Ishikawa (cell line): Measurements from ENCODE around the gene AOX1.

Experiments
- CEBPB ChIP-seq: IDR thresholded peaks from 2 replicates; pipeline ENCODE4 v1.6.1; 2012
- CREB1 ChIP-seq: IDR thresholded peaks from 2 replicates; pipeline ENCODE4 v1.6.1; 2012; ENCODE audit warnings: low read depth
- EGR1 ChIP-seq: IDR thresholded peaks from 2 replicates; pipeline ENCODE4 v1.6.1; 2012
- EP300 ChIP-seq: IDR thresholded peaks from 2 replicates; pipeline ENCODE4 v1.6.1; 2012; ENCODE audit warnings: borderline replicate concordance
- FOXM1 ChIP-seq: IDR thresholded peaks from 2 replicates; pipeline ENCODE4 v1.6.1; 2012; ENCODE audit warnings: low read depth, borderline replicate concordance
- TAF1 ChIP-seq: IDR thresholded peaks from 2 replicates; pipeline ENCODE4 v1.6.1; 2012; ENCODE audit warnings: low read depth, mild to moderate bottlenecking
- YY1 ChIP-seq: IDR thresholded peaks from 2 replicates; pipeline ENCODE4 v1.6.1; 2012; ENCODE audit warnings: low read depth

DNA sequence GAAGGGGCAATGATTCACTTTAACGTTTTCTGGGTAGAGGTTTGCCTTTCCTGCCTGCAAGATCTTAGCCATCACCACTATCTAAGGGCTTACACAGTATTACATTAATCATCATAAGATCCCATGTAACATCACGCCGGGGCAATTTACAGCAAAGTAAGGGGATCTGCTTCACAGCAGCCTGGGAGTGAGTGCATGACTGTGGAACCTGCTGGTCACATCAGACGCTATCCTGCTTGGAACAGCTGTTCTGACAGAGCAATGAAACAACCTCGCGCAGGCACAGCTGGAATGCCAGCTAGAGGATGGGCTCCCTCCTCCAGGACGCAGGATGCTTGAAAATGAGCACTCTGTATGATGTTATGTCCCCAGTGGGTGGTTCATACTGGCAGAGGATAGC lies 89.0 kb downstream of the AOX1 start:
- TF ChIP-seq EP300 (no peak), CEBPB (no peak), TAF1 (no peak), CREB1 (no peak), EGR1 (no peak), FOXM1 (no peak), YY1 (no peak)
